ENCODE results near the gene GLCE.
"Not testable (repeated sequence)": the region's sequence is repeated elsewhere in the genome, so short reads cannot be mapped to it uniquely, and the experiment has no call there.

Gene GLCE

GRCh38 chr15:69299451-69299886 is 139.0 kb downstream of the GLCE start:
- Mint-ChIP-seq H3K27me3 (peaks cover 60 to 95% of the 10 kb centered on the region in 2 donors), H3K36me3 (ENCODE audit: insufficient read depth) (no peaks in the 10 kb centered on the region), H3K4me1 (ENCODE audit: low read depth in 2 of 2) (peaks cover 4 to 12% of the 10 kb centered on the region in 2 donors), H3K4me3 (peak overlapping the region; percentile 18 to 31), H3K27ac (peak overlapping the region; percentile 47 to 56), H3K9me3 (no peaks in the 10 kb centered on the region)
- DNase-seq, result no peak
- ATAC-seq (replicated peaks), result no peak

GRCh38 chr15:69299943-69300588 is 139.6 kb downstream of the GLCE start:
- H3K4me3 Mint-ChIP-seq, result peak overlapping the region in 1 of 2 donors; percentile 55
- ATAC-seq (replicated peaks), result no peak
- H3K36me3 Mint-ChIP-seq (ENCODE audit: insufficient read depth), result no peaks in the 10 kb centered on the region
- H3K27me3 Mint-ChIP-seq, result peaks cover 66 to 95% of the 10 kb centered on the region in 2 donors
- peak overlapping the region; percentile 47 to 56 for H3K27ac Mint-ChIP-seq
- H3K9me3 Mint-ChIP-seq, result no peaks in the 10 kb centered on the region
- DNase-seq, result no peak
- peaks cover 4 to 12% of the 10 kb centered on the region in 2 donors for H3K4me1 Mint-ChIP-seq (ENCODE audit: low read depth in 2 of 2)

GRCh38 chr15:69301101-69301500 is 140.7 kb downstream of the GLCE start:
- peak overlapping the region in 1 of 2 donors; percentile 55 for H3K4me3 Mint-ChIP-seq
- not testable (repeated sequence) for H3K36me3 Mint-ChIP-seq (ENCODE audit: insufficient read depth); ATAC-seq (replicated peaks); H3K27ac Mint-ChIP-seq; H3K9me3 Mint-ChIP-seq; DNase-seq
- peaks cover 4 to 12% of the 10 kb centered on the region in 2 donors for H3K4me1 Mint-ChIP-seq (ENCODE audit: low read depth in 2 of 2)
- peaks cover 66 to 94% of the 10 kb centered on the region in 2 donors for H3K27me3 Mint-ChIP-seq

DNA sequence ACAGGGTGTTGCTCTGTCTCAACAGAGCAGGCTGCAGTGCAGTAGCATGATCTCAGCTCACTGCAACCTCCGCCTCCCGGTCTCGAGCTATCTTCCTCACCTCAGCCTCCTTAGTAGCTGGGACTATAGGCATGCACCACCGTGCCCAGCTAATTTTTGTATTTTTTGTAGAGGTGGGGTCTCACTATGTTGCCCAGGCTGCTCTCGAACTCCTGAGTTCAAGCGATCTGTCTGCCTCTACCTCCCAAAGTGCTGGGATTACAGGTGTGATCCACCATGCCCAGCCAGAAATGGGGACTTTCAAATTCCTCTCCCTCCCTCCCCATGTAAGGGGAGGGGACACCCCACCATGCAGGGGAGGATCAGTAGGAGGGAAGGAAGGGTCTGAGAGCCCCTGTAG is 141.7 kb downstream of the GLCE start:
- not testable (repeated sequence) for ATAC-seq (replicated peaks); H3K9me3 Mint-ChIP-seq; H3K36me3 Mint-ChIP-seq (ENCODE audit: insufficient read depth); H3K27ac Mint-ChIP-seq; H3K4me3 Mint-ChIP-seq; DNase-seq
- Mint-ChIP-seq H3K4me1 (ENCODE audit: low read depth in 2 of 2) (peaks cover 4 to 12% of the 10 kb centered on the region in 2 donors), H3K27me3 (peaks cover 63 to 94% of the 10 kb centered on the region in 2 donors)

DNA sequence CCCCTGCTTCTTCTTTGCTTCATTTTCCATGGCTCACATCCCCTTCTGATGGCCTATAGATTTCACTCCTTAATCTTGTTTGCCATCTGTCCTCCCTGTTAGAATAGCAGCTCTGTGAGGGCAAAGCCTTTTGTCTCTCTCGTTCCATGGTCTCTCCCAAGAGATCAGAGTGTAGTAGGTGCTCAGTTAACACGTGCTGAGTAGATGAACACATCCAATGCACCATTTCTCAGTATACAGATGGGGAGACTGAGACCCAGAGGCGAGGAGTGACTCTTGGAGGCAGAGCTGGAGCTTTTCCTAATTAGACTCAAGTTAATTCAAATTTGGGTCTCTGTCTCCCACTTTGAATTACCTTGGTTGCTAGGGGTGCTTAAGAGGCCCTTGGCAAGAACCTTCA is 142.5 kb downstream of the GLCE start:
- ATAC-seq (replicated peaks), result no peak
- peaks cover 65 to 94% of the 10 kb centered on the region in 2 donors for H3K27me3 Mint-ChIP-seq
- DNase-seq, result no peak
- H3K4me3 Mint-ChIP-seq, result no peak overlapping the region
- H3K9me3 Mint-ChIP-seq, result no peaks in the 10 kb centered on the region
- H3K27ac Mint-ChIP-seq, result no peak overlapping the region
- H3K36me3 Mint-ChIP-seq (ENCODE audit: insufficient read depth), result no peaks in the 10 kb centered on the region
- peaks cover 4 to 12% of the 10 kb centered on the region in 2 donors for H3K4me1 Mint-ChIP-seq (ENCODE audit: low read depth in 2 of 2)

DNA sequence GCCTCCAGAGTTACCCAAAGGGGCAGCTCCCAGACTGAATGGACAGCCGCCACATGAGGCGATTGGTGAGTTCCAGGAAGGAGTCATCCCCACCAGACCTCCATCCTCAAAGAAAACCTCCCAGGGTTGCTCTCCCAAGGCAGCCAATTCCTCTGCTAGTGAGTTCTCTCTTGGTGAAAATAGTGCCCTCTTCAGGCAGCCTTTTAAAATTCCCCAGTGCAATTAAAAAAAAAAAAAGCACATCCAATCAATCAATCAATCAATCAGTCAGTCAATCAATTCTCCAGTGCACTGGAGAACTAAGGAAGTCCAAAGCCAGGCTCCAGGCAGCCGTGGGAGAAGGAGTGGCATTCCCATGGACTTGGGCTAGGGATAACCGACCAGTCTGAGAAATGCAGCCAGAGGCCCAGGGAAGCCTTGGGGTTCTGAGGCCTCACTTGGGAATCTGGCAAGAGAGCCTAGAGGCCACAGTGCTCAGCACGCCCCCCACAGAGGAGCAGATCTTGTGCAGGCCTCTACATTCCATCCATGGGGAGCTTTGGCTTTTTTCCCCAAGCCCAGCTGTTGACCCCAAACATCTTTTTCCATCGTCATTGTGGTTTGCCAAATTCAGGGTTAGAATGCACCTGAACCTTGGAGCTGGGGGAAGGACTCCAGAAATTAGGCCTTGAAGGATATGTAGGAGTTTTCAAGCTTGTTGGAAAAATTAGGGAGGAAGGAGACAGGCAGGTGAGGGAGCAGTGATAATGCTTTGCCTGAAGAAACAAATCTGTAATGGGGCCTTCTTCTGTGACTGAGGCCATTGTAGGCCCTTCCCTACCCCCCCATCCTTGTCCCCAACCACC is 143.1 kb downstream of the GLCE start:
- H3K36me3 Mint-ChIP-seq (ENCODE audit: insufficient read depth), result no peaks in the 10 kb centered on the region
- peaks cover 68 to 94% of the 10 kb centered on the region in 2 donors for H3K27me3 Mint-ChIP-seq
- H3K9me3 Mint-ChIP-seq, result no peaks in the 10 kb centered on the region
- H3K4me1 Mint-ChIP-seq (ENCODE audit: low read depth in 2 of 2), result peaks cover 3 to 12% of the 10 kb centered on the region in 2 donors
- no peak overlapping the region for H3K27ac Mint-ChIP-seq
- DNase-seq (no peak), ATAC-seq (replicated peaks) (no peak)
- no peak overlapping the region for H3K4me3 Mint-ChIP-seq

- Mint-ChIP-seq H3K36me3 (ENCODE audit: insufficient read depth) (no peaks in the 10 kb centered on the region), H3K27ac (no peak overlapping the region), H3K4me1 (ENCODE audit: low read depth in 2 of 2) (peaks cover 3 to 12% of the 10 kb centered on the region in 2 donors), H3K27me3 (peaks cover 74 to 99% of the 10 kb centered on the region in 2 donors), H3K9me3 (no peaks in the 10 kb centered on the region), H3K4me3 (no peak overlapping the region)
- ATAC-seq (replicated peaks) (no peak), DNase-seq (no peak)
Observed at GRCh38 chr15:69304182-69304545, 143.7 kb downstream of the GLCE start.

- DNase-seq (no peak), ATAC-seq (replicated peaks) (no peak)
- no peaks in the 10 kb centered on the region for H3K9me3 Mint-ChIP-seq
- H3K4me3 Mint-ChIP-seq, result no peak overlapping the region
- H3K4me1 Mint-ChIP-seq (ENCODE audit: low read depth in 2 of 2), result peaks cover 0 to 6% of the 10 kb centered on the region in 2 donors
- peaks cover 66 to 95% of the 10 kb centered on the region in 2 donors for H3K27me3 Mint-ChIP-seq
- no peaks in the 10 kb centered on the region for H3K36me3 Mint-ChIP-seq (ENCODE audit: insufficient read depth)
- no peak overlapping the region for H3K27ac Mint-ChIP-seq
Observed at GRCh38 chr15:69305204-69305931, 144.9 kb downstream of the GLCE start.

GRCh38 chr15:69305933-69306568 is 145.6 kb downstream of the GLCE start:
- Mint-ChIP-seq H3K4me3 (no peak overlapping the region), H3K27me3 (peaks cover 62 to 93% of the 10 kb centered on the region in 2 donors), H3K36me3 (ENCODE audit: insufficient read depth) (no peaks in the 10 kb centered on the region), H3K27ac (no peak overlapping the region), H3K9me3 (no peaks in the 10 kb centered on the region), H3K4me1 (ENCODE audit: low read depth in 2 of 2) (no peaks in the 10 kb centered on the region)
- DNase-seq, result no peak
- ATAC-seq (replicated peaks), result no peak

- ATAC-seq (replicated peaks) (no peak), DNase-seq (no peak)
- Mint-ChIP-seq H3K27ac (no peak overlapping the region), H3K4me1 (ENCODE audit: low read depth in 2 of 2) (no peaks in the 10 kb centered on the region), H3K4me3 (no peak overlapping the region), H3K27me3 (peaks cover 46 to 92% of the 10 kb centered on the region in 2 donors), H3K36me3 (ENCODE audit: insufficient read depth) (no peaks in the 10 kb centered on the region), H3K9me3 (no peaks in the 10 kb centered on the region)
Observed at GRCh38 chr15:69307939-69308338, 147.5 kb downstream of the GLCE start.

- Mint-ChIP-seq H3K4me3 (no peak overlapping the region), H3K4me1 (ENCODE audit: low read depth in 2 of 2) (no peaks in the 10 kb centered on the region), H3K27me3 (peaks cover 46 to 92% of the 10 kb centered on the region in 2 donors), H3K36me3 (ENCODE audit: insufficient read depth) (no peaks in the 10 kb centered on the region), H3K9me3 (no peaks in the 10 kb centered on the region), H3K27ac (no peak overlapping the region)
- no peak for DNase-seq
- ATAC-seq (replicated peaks), result no peak
Observed at GRCh38 chr15:69308949-69309348, 148.5 kb downstream of the GLCE start.

GRCh38 chr15:69311319-69311721 is 150.9 kb downstream of the GLCE start:
- peaks cover 53 to 92% of the 10 kb centered on the region in 2 donors for H3K27me3 Mint-ChIP-seq
- no peak for ATAC-seq (replicated peaks)
- no peak overlapping the region for H3K4me3 Mint-ChIP-seq
- H3K9me3 Mint-ChIP-seq, result no peaks in the 10 kb centered on the region
- H3K36me3 Mint-ChIP-seq (ENCODE audit: insufficient read depth), result no peaks in the 10 kb centered on the region
- no peaks in the 10 kb centered on the region for H3K4me1 Mint-ChIP-seq (ENCODE audit: low read depth in 2 of 2)
- no peak overlapping the region for H3K27ac Mint-ChIP-seq
- no peak for DNase-seq

GRCh38 chr15:69313432-69314000 is 153.1 kb downstream of the GLCE start:
- Mint-ChIP-seq H3K27ac (no peak overlapping the region), H3K4me1 (ENCODE audit: low read depth in 2 of 2) (no peaks in the 10 kb centered on the region), H3K9me3 (no peaks in the 10 kb centered on the region), H3K36me3 (ENCODE audit: insufficient read depth) (no peaks in the 10 kb centered on the region), H3K27me3 (peaks cover 51 to 92% of the 10 kb centered on the region in 2 donors), H3K4me3 (no peak overlapping the region)
- no peak for DNase-seq
- no peak for ATAC-seq (replicated peaks)
